PC-9 (cell line): ENCODE results near the gene IL11. TPM values are rescaled to one million over a fixed set of nuclear protein-coding genes. Genes with fewer than 3 reads are reported as not detected.

Source experiments
- BruUV-seq: library from RNA; stranded (reverse); fragments of 400-500 nt; replicated peaks from 2 replicates; lab custom pipeline; 2021; lab: Mats Ljungman, UMichigan
- CTCF ChIA-PET: fragments of 300-600 bp; sonication (Branson Sonifier 250); formaldehyde crosslinking; loops from one replicate; lab custom pipeline; 2022; ENCODE audit warnings: antibody characterized with exemption; lab: Charles Lee
- POLR2A ChIA-PET: fragments of 300-600 bp; sonication (Branson Sonifier 250); formaldehyde crosslinking; loops from one replicate; lab custom pipeline; 2022; ENCODE audit warnings: antibody characterized with exemption; ENCODE audit not compliant: unreplicated experiment; lab: Charles Lee
- DNase-seq, 2 experiments: peaks; one replicate each; pipeline versions ENCODE4 v3.0.0 to v3.0.0-alpha.2; 2015 to 2022; ENCODE audit warnings: mixed read lengths in 1 of 2
- H2AFZ ChIP-seq: fragments of 200-600 bp; sonication (generic); 2 replicates; pipeline ENCODE4 v1.8.1; 2017; ENCODE audit warnings: antibody characterized with exemption
- H3F3A ChIP-seq: fragments of 200-600 bp; sonication (generic); 2 replicates; pipeline ENCODE4 v1.8.1; 2017; ENCODE audit warnings: antibody characterized with exemption, mild to moderate bottlenecking, low read depth; ENCODE audit not compliant: insufficient read depth
- H3K27ac ChIP-seq: fragments of 200-600 bp; sonication (generic); 2 replicates; pipeline ENCODE4 v1.6.1; 2016; ENCODE audit warnings: mixed run types
- H3K27me3 ChIP-seq: fragments of 200-600 bp; sonication (generic); 2 replicates; pipeline ENCODE4 v1.6.1; 2016; ENCODE audit warnings: low read depth, mixed run types; ENCODE audit not compliant: insufficient read depth
- H3K36me3 ChIP-seq: fragments of 200-600 bp; sonication (generic); 2 replicates; pipeline ENCODE4 v1.6.1; 2016; ENCODE audit warnings: low read depth, mixed run types
- H3K4me1 ChIP-seq: fragments of 200-600 bp; sonication (generic); replicated peaks from 2 replicates; pipeline ENCODE4 v1.6.1; 2016; ENCODE audit warnings: mixed run types; ENCODE audit not compliant: insufficient read depth
- H3K4me2 ChIP-seq: fragments of 200-600 bp; sonication (generic); 2 replicates; pipeline ENCODE4 v1.6.1; 2017; ENCODE audit warnings: mixed run types
- H3K4me3 ChIP-seq: fragments of 200-600 bp; sonication (generic); 2 replicates; pipeline ENCODE4 v1.6.1; 2016; ENCODE audit warnings: mixed run types
- H3K79me2 ChIP-seq: fragments of 200-600 bp; sonication (generic); 2 replicates; pipeline ENCODE4 v1.6.1; 2017; ENCODE audit warnings: low read depth, mixed run types
- H3K9me2 ChIP-seq: fragments of 200-600 bp; sonication (generic); 2 replicates; pipeline ENCODE4 v1.8.1; 2017; ENCODE audit warnings: mild to moderate bottlenecking; ENCODE audit not compliant: insufficient read depth
- H3K9me3 ChIP-seq: fragments of 200-600 bp; sonication (generic); 2 replicates; pipeline ENCODE4 v1.8.1; 2016; ENCODE audit warnings: low read depth; ENCODE audit not compliant: insufficient read depth
- H4K20me1 ChIP-seq: fragments of 200-600 bp; sonication (generic); 2 replicates; pipeline ENCODE4 v1.8.1; 2017; ENCODE audit not compliant: insufficient read depth
- EZH2 ChIP-seq: fragments of 200-600 bp; sonication (generic); IDR thresholded peaks from 2 replicates; pipeline ENCODE4 v1.8.0; 2017; ENCODE audit warnings: antibody characterized with exemption, low read depth
- intact Hi-C: fragments of 100-400 bp; cut with micrococcal nuclease; formaldehyde crosslinking; loops from one replicate; pipeline ENCODE4 v1.10.0; 2022; ENCODE audit not compliant: unreplicated experiment
- total RNA-seq: library from RNA; stranded (reverse); gene quantifications from 2 replicates; pipeline ENCODE4 v1.2.3, GENCODE V29; 2021
- TF ChIP-seq, protein P1 (sequence below): fragments of 200-600 bp; sonication (generic); conservative IDR thresholded peaks from 2 replicates; pipeline ENCODE4 v1.6.1; 2017; ENCODE audit warnings: mixed run types, antibody characterized with exemption, mild to moderate bottlenecking, moderate library complexity

Gene IL11
- total RNA-seq, 1 experiment from 2014 or later: 4.1 TPM

DNA sequence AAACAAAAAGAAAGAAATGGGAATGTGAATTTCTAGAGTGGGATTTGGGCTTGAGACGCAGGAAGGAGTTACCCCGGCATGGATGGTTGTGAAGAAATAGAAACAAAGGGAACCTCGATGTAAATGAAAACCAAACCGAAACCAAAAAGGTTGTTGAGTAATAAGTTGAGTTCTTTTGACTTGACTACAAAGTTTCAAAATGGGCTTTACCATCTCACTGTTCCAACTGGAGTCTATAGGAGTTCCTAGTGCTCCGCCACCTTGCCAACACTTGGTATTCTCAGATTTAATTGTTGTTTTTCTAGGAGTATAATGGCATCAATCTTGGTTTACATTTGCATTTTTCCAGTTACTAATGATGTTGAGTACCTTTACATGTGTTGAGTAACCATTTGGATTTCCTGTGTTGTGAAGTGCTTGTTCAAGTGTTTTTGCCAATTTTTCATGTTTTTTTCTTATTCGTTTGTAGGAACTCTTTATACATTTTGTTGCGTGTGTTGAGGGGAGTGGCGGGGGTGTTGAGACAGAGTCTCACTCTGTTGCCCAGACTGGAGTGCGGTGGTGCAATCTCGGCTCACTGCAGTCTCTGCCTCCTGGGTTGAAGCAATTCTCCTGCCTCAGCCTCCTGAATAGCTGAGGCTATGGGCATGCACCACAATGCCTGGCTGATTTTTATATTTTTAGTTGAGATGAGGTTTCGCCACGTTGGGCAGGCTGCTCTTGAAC, 28.1 kb upstream of the IL11 start:
- Histone ChIP-seq H3K4me2 (no peak overlapping the region), H4K20me1 (peaks cover 29% of the 10 kb centered on the region), H2AFZ (no peak overlapping the region), H3K27ac (no peak overlapping the region), H3K36me3 (peaks cover 16% of the 10 kb centered on the region; the same call in 1 of the 2 replicates), H3K4me1 (no peaks in the 10 kb centered on the region), H3K9me3 (no peaks in the 10 kb centered on the region), H3K79me2 (peaks cover 10% of the 10 kb centered on the region; the same call in 1 of the 2 replicates), H3K4me3 (no peak overlapping the region), H3F3A (peaks cover 80% of the 10 kb centered on the region), H3K27me3 (no peaks in the 10 kb centered on the region), H3K9me2 (no peaks in the 10 kb centered on the region)
- CTCF ChIA-PET: no interaction called here
- intact Hi-C loops: no loop called here
- no peak for TF ChIP-seq EZH2
- DNase-seq: no peak
- no TSS peak for BruUV-seq
- POLR2A ChIA-PET: no interaction called here

GRCh38 chr19:55392820-55393761, 22.8 kb upstream of the IL11 start:
- BruUV-seq: no TSS peak
- Histone ChIP-seq H3K27me3 (no peaks in the 10 kb centered on the region), H4K20me1 (peaks cover 42% of the 10 kb centered on the region), H3K79me2 (peaks cover 22% of the 10 kb centered on the region), H3K4me3 (no peak overlapping the region), H3K9me3 (no peaks in the 10 kb centered on the region), H3K27ac (no peak overlapping the region), H3K4me2 (no peak overlapping the region), H3K4me1 (peaks cover 9% of the 10 kb centered on the region), H3K36me3 (peaks cover 21% of the 10 kb centered on the region), H2AFZ (no peak overlapping the region), H3F3A (peaks cover 80% of the 10 kb centered on the region), H3K9me2 (no peaks in the 10 kb centered on the region)
- ChIA-PET POLR2A (interaction anchor here (0.7 kb wide), 1 partner anchor 114 kb away, joined by 9 read pairs; no protein-coding TSS in a partner anchor), CTCF (no interaction called here)
- no peak for DNase-seq
- intact Hi-C loops: no loop called here
- no peak for TF ChIP-seq EZH2
- TF ChIP-seq, protein P1, sequence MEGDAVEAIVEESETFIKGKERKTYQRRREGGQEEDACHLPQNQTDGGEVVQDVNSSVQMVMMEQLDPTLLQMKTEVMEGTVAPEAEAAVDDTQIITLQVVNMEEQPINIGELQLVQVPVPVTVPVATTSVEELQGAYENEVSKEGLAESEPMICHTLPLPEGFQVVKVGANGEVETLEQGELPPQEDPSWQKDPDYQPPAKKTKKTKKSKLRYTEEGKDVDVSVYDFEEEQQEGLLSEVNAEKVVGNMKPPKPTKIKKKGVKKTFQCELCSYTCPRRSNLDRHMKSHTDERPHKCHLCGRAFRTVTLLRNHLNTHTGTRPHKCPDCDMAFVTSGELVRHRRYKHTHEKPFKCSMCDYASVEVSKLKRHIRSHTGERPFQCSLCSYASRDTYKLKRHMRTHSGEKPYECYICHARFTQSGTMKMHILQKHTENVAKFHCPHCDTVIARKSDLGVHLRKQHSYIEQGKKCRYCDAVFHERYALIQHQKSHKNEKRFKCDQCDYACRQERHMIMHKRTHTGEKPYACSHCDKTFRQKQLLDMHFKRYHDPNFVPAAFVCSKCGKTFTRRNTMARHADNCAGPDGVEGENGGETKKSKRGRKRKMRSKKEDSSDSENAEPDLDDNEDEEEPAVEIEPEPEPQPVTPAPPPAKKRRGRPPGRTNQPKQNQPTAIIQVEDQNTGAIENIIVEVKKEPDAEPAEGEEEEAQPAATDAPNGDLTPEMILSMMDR: no peak

DNA sequence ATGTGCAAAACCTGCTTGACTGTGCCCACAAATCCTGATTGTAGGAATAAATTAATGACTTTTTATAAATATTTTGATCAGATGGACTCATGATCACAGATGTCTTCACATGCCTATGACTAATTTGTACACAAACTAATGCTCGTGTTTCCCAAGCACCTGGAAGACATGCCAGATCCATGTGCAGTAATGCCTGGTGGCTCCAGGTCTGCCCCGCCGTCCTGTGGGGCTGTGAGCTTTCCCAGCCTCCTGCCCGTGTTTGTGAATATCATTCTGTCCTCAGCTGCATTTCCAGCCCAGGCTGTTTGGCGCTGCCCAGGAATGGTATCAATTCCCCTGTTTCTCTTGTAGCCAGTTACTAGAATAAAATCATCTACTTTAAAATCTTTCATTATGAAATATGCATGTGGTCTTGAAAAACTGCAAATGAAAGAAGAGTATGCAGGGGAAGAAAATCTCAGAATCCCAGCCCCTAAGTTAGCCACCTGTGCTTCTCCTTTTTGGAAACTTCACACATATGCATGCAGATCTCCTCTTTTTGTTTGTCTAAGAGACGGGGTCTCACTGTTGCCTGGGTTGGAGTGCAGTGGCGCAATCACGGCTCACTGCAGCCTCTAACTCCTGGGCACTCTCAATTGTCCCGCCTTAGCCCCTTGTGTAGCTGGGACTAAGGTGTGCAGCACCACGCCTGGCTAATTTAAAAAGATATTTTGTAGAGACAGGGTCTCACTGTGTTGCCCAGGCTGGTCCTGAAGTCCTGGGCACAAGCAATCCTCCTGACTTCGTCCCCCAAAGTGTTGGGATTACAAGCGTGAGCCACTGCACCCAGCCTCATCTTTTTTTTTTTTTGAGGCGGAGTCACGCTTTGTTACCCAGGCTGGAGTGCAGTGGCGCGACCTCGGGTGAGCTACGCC, 21.7 kb upstream of the IL11 start:
- intact Hi-C loops: no loop called here
- TF ChIP-seq EZH2: no peak
- TF ChIP-seq, protein P1: no peak
- H4K20me1 ChIP-seq: peaks cover 54% of the 10 kb centered on the region
- no peak overlapping the region for H3K4me2 ChIP-seq
- H3K9me3 ChIP-seq: no peaks in the 10 kb centered on the region
- H3K4me1 ChIP-seq: peaks cover 20% of the 10 kb centered on the region
- CTCF ChIA-PET: no interaction called here
- BruUV-seq: no TSS peak
- no peaks in the 10 kb centered on the region for H3K9me2 ChIP-seq
- no peak for DNase-seq
- no peak overlapping the region for H3K27ac ChIP-seq
- H3K36me3 ChIP-seq: peaks cover 32% of the 10 kb centered on the region
- no peak overlapping the region for H2AFZ ChIP-seq
- H3K4me3 ChIP-seq: no peak overlapping the region
- POLR2A ChIA-PET: interaction anchor here (0.6 kb wide), 1 partner anchor 20 kb away, joined by 6 read pairs; no protein-coding TSS in a partner anchor
- H3F3A ChIP-seq: peaks cover 87% of the 10 kb centered on the region
- no peaks in the 10 kb centered on the region for H3K27me3 ChIP-seq
- peaks cover 34% of the 10 kb centered on the region for H3K79me2 ChIP-seq
